Liver (tissue), 9 donors: ENCODE measurements around the gene CMTM6. TPM values are rescaled to one million over a fixed set of nuclear protein-coding genes. Genes with fewer than 3 reads are reported as not detected.

Experiments used
- DNase-seq: peaks from one replicate; pipeline ENCODE4 v3.0.0-alpha.2; 2017; ENCODE audit warnings: low spot score
- H3K27ac ChIP-seq, 2 donors: one replicate each; pipeline ENCODE4 v1.7.0; 2013; ENCODE audit warnings: inconsistent platforms in 2 of 2, low read length in 2 of 2, control low read depth in 1 of 2, low read depth in 1 of 2, mild to moderate bottlenecking in 1 of 2
- H3K27me3 ChIP-seq, 4 donors: one replicate each; pipeline versions ENCODE4 v1.6.1 to v1.7.0; 2013; ENCODE audit warnings: low read length in 3 of 4, inconsistent platforms in 1 of 4, mild to moderate bottlenecking in 1 of 4, moderate library complexity in 1 of 4; ENCODE audit not compliant: control insufficient read depth in 4 of 4, insufficient read depth in 4 of 4
- H3K36me3 ChIP-seq, 4 donors: one replicate each; pipeline versions ENCODE4 v1.6.1 to v1.7.0; 2013; ENCODE audit warnings: low read length in 3 of 4, mild to moderate bottlenecking in 3 of 4, low read depth in 1 of 4, moderate library complexity in 1 of 4; ENCODE audit not compliant: control insufficient read depth in 4 of 4, insufficient read depth in 3 of 4
- H3K4me1 ChIP-seq, 4 donors: one replicate each; pipeline versions ENCODE4 v1.6.1 to v1.7.0; 2013; ENCODE audit warnings: low read length in 3 of 4, mild to moderate bottlenecking in 3 of 4, moderate library complexity in 1 of 4; ENCODE audit not compliant: control insufficient read depth in 4 of 4, insufficient read depth in 4 of 4
- H3K4me3 ChIP-seq, 3 donors: one replicate each; pipeline versions ENCODE4 v1.6.1 to v1.7.0; 2013; ENCODE audit warnings: low read length in 3 of 3, control low read depth in 1 of 3, low read depth in 1 of 3, mild to moderate bottlenecking in 1 of 3
- H3K9ac ChIP-seq, 2 donors: one replicate each; pipeline ENCODE4 v1.7.0; 2013; ENCODE audit warnings: low read length in 2 of 2, mild to moderate bottlenecking in 2 of 2, moderate library complexity in 2 of 2, control low read depth in 1 of 2, low read depth in 1 of 2
- H3K9me3 ChIP-seq, 4 donors: one replicate each; pipeline versions ENCODE4 v1.6.1 to v1.7.0; 2013; ENCODE audit warnings: low read length in 3 of 4; ENCODE audit not compliant: control insufficient read depth in 4 of 4
- ATF3 ChIP-seq: IDR thresholded peaks from 2 replicates; pipeline ENCODE4 v1.6.1; 2016; ENCODE audit warnings: antibody characterized with exemption
- CTCF ChIP-seq: fragments of 150-350 bp; IDR thresholded peaks from 2 replicates; pipeline ENCODE4 v1.5.1; 2017; ENCODE audit warnings: improper control_type of control experiment, low read depth, low read length; ENCODE audit not compliant: missing input control
- FOXA1 ChIP-seq: IDR thresholded peaks from 2 replicates; pipeline ENCODE4 v1.6.1; 2016; ENCODE audit warnings: antibody characterized with exemption
- FOXA2 ChIP-seq: IDR thresholded peaks from 2 replicates; pipeline ENCODE4 v1.6.1; 2016; ENCODE audit warnings: antibody characterized with exemption
- GABPA ChIP-seq, 2 donors: IDR thresholded peaks in 1 of 2; conservative IDR thresholded peaks in 1 of 2; 2 replicates each; pipeline ENCODE4 v1.6.1; 2016; ENCODE audit warnings: antibody characterized with exemption in 2 of 2, mild to moderate bottlenecking in 1 of 2, moderate library complexity in 1 of 2
- HNF4G ChIP-seq: IDR thresholded peaks from 2 replicates; pipeline ENCODE4 v1.6.1; 2016; ENCODE audit warnings: antibody characterized with exemption
- JUND ChIP-seq, 2 donors: IDR thresholded peaks; 2 replicates each; pipeline ENCODE4 v1.6.1; 2016; ENCODE audit warnings: antibody characterized with exemption in 2 of 2
- MAX ChIP-seq: IDR thresholded peaks from 2 replicates; pipeline ENCODE4 v1.6.1; 2016; ENCODE audit warnings: antibody characterized with exemption
- NR2F2 ChIP-seq: IDR thresholded peaks from 2 replicates; pipeline ENCODE4 v1.6.1; 2016; ENCODE audit warnings: antibody characterized with exemption
- RAD21 ChIP-seq, 2 donors: IDR thresholded peaks; 2 replicates each; pipeline ENCODE4 v1.6.1; 2016; ENCODE audit warnings: antibody characterized with exemption in 2 of 2, mild to moderate bottlenecking in 2 of 2
- RXRA ChIP-seq, 2 donors: IDR thresholded peaks; 2 replicates each; pipeline ENCODE4 v1.6.1; 2017 to 2018; ENCODE audit warnings: antibody characterized with exemption in 2 of 2, mild to moderate bottlenecking in 1 of 2
- SP1 ChIP-seq: IDR thresholded peaks from 2 replicates; pipeline ENCODE4 v1.6.1; 2018; ENCODE audit warnings: antibody characterized with exemption, mild to moderate bottlenecking
- TAF1 ChIP-seq: conservative IDR thresholded peaks from 2 replicates; pipeline ENCODE4 v1.6.1; 2016; ENCODE audit warnings: antibody characterized with exemption, mild to moderate bottlenecking
- YY1 ChIP-seq: IDR thresholded peaks from 2 replicates; pipeline ENCODE4 v1.6.1; 2016; ENCODE audit warnings: antibody characterized with exemption, mild to moderate bottlenecking
- ZBTB33 ChIP-seq: IDR thresholded peaks from 2 replicates; pipeline ENCODE4 v1.6.1; 2016; ENCODE audit warnings: antibody characterized with exemption
- WGBS: extraction: QIAGEN DNeasy Blood & Tissue Kit; methylation state at CpG from one replicate; pipeline ENCODE4 v1.1.7; 2013; 5-methylcytosine and 5-hydroxymethylcytosine counted together
- polyA plus RNA-seq, 2 donors: library from polyadenylated mRNA; stranded (reverse) in 1 of 2; unstranded in 1 of 2; fragments of 200-250 nt in 1 of 2; fragments of >200 nt in 1 of 2; fragmentation: Nextera tagmentation in 1 of 2; extraction: Ambion mirVana in 1 of 2; gene quantifications; one replicate each; pipeline versions ENCODE4 v1.2.1 to v1.2.3, GENCODE V29; 2013 to 2015
- total RNA-seq, 2 donors: library from RNA; depleted of rRNA; stranded (reverse); fragments of >200 nt; gene quantifications; one replicate each; pipeline ENCODE4 v1.2.3, GENCODE V29; 2014
- TF ChIP-seq, protein P1 (sequence below): IDR thresholded peaks from 2 replicates; pipeline ENCODE4 v1.6.1; 2016; ENCODE audit warnings: antibody characterized with exemption, mild to moderate bottlenecking
- donor health status: healthy.
- donor health status: healthy.
- donor health status: healthy.
- donor health status: healthy.
- donor health status: healthy.

The CMTM6 gene
- total and polyA plus RNA-seq, 4 donors, result 45.7 to 77.9 (median 51.8) TPM

- H3K9ac ChIP-seq, result no peak overlapping the region
- no peaks in the 10 kb centered on the region for H3K27me3 ChIP-seq
- no peak overlapping the region for H3K27ac ChIP-seq
- no peaks in the 10 kb centered on the region for H3K36me3 ChIP-seq
- TF ChIP-seq FOXA2 (no peak), ZBTB33 (no peak), HNF4G (no peak), ATF3 (no peak), SP1 (no peak), RXRA (IDR thresholded peaks at IDR 0.05) (no peak), FOXA1 (no peak), TAF1 (no peak), GABPA (IDR thresholded peaks at IDR 0.05 in 1 of 2, conservative IDR thresholded peaks at IDR 0.05 in 1 of 2) (no peak), NR2F2 (no peak), MAX (no peak), JUND (IDR thresholded peaks at IDR 0.05) (no peak), YY1 (no peak)
- TF ChIP-seq, protein P1, sequence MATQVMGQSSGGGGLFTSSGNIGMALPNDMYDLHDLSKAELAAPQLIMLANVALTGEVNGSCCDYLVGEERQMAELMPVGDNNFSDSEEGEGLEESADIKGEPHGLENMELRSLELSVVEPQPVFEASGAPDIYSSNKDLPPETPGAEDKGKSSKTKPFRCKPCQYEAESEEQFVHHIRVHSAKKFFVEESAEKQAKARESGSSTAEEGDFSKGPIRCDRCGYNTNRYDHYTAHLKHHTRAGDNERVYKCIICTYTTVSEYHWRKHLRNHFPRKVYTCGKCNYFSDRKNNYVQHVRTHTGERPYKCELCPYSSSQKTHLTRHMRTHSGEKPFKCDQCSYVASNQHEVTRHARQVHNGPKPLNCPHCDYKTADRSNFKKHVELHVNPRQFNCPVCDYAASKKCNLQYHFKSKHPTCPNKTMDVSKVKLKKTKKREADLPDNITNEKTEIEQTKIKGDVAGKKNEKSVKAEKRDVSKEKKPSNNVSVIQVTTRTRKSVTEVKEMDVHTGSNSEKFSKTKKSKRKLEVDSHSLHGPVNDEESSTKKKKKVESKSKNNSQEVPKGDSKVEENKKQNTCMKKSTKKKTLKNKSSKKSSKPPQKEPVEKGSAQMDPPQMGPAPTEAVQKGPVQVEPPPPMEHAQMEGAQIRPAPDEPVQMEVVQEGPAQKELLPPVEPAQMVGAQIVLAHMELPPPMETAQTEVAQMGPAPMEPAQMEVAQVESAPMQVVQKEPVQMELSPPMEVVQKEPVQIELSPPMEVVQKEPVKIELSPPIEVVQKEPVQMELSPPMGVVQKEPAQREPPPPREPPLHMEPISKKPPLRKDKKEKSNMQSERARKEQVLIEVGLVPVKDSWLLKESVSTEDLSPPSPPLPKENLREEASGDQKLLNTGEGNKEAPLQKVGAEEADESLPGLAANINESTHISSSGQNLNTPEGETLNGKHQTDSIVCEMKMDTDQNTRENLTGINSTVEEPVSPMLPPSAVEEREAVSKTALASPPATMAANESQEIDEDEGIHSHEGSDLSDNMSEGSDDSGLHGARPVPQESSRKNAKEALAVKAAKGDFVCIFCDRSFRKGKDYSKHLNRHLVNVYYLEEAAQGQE, result no peak
- WGBS, result 96% methylated on average over 12 of the region's 12 CpGs
- DNase-seq, result no peak
- H3K4me3 ChIP-seq, result no peak overlapping the region
- H3K9me3 ChIP-seq, result no peaks in the 10 kb centered on the region
- peaks cover 0 to 25% (median 19%) of the 10 kb centered on the region in 4 donors for H3K4me1 ChIP-seq
These were observed 51.5 kb downstream of the CMTM6 start for GRCh38 chr3:32450992-32451659.

DNA sequence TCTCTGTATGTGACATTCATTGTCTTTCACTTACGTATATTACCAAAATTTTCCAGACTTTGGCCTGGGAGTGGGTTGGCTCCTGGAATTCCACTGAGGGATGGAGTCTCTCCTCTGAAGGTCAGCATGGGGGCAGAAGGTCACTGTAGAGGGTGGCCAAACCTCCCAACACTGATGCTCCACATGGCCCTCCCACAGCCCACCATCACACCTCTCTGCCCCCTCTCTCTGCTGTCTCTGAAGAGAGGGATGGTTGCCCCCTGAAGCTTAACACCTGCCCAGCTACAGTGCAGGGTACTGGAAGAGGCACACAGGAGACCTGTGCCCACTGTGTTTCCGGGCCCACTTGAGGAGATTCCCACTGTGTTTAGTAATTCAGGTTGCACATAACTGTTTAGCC, 52.2 kb downstream of the CMTM6 start:
- 96% methylated on average over 2 of the region's 2 CpGs for WGBS
- H3K4me3 ChIP-seq, result no peak overlapping the region
- H3K27ac ChIP-seq, result no peak overlapping the region
- H3K9me3 ChIP-seq, result no peaks in the 10 kb centered on the region
- H3K36me3 ChIP-seq, result no peaks in the 10 kb centered on the region
- H3K4me1 ChIP-seq, result peaks cover 0 to 23% (median 16%) of the 10 kb centered on the region in 4 donors
- no peak for DNase-seq
- H3K27me3 ChIP-seq, result no peaks in the 10 kb centered on the region
- H3K9ac ChIP-seq, result no peak overlapping the region
- TF ChIP-seq ZBTB33 (no peak), JUND (IDR thresholded peaks at IDR 0.05) (no peak), YY1 (no peak), FOXA1 (no peak), TAF1 (no peak), GABPA (IDR thresholded peaks at IDR 0.05 in 1 of 2, conservative IDR thresholded peaks at IDR 0.05 in 1 of 2) (no peak), RXRA (IDR thresholded peaks at IDR 0.05) (no peak), NR2F2 (no peak), CTCF (no peak), HNF4G (no peak), ATF3 (no peak), RAD21 (IDR thresholded peaks at IDR 0.05) (no peak)
- TF ChIP-seq, protein P1, result no peak
